A673 (cell line): ENCODE results near the gene CARD11. TPM values are rescaled to one million over a fixed set of nuclear protein-coding genes. Genes with fewer than 3 reads are reported as not detected.
"Not testable (repeated sequence)": the region's sequence is repeated elsewhere in the genome, so short reads cannot be mapped to it uniquely, and the experiment has no call there.

Source experiments
- BruUV-seq: library from RNA; stranded (reverse); fragments of 400-500 nt; replicated peaks from 2 replicates; lab custom pipeline; 2021; lab: Mats Ljungman, UMichigan
- CTCF ChIA-PET: fragments of 300-600 bp; sonication (Branson Sonifier 250); formaldehyde crosslinking; loops from one replicate; lab custom pipeline; 2022; ENCODE audit warnings: antibody characterized with exemption; lab: Charles Lee
- POLR2A ChIA-PET: fragments of 300-600 bp; sonication (Branson Sonifier 250); formaldehyde crosslinking; loops from one replicate; lab custom pipeline; 2022; ENCODE audit warnings: antibody characterized with exemption; ENCODE audit not compliant: low non-redundant PET; lab: Charles Lee
- DNase-seq: peaks from one replicate; pipeline ENCODE4 v3.0.0-alpha.2; 2015; ENCODE audit warnings: low spot score
- H3K27ac ChIP-seq: fragments of 200-600 bp; sonication (generic); 2 replicates; pipeline ENCODE4 v1.5.1; 2016; ENCODE audit warnings: mixed run types, low read depth, mild to moderate bottlenecking, mixed read lengths, antibody characterized with exemption, low read length; ENCODE audit not compliant: poor library complexity, severe bottlenecking
- H3K27me3 ChIP-seq: fragments of 200-600 bp; sonication (generic); replicated peaks from 2 replicates; pipeline ENCODE4 v1.6.1; 2017; ENCODE audit warnings: mixed run types, low read depth, mild to moderate bottlenecking, mixed read lengths, antibody characterized with exemption, low read length; ENCODE audit not compliant: insufficient read depth, poor library complexity
- H3K36me3 ChIP-seq: fragments of 200-600 bp; sonication (generic); 2 replicates; pipeline ENCODE4 v1.6.1; 2016; ENCODE audit warnings: mixed run types, mild to moderate bottlenecking, mixed read lengths, antibody characterized with exemption, low read length; ENCODE audit not compliant: insufficient read depth, poor library complexity, severe bottlenecking
- H3K4me1 ChIP-seq: fragments of 200-600 bp; sonication (generic); 2 replicates; pipeline ENCODE4 v1.6.1; 2017; ENCODE audit warnings: mixed run types, mild to moderate bottlenecking, mixed read lengths, antibody characterized with exemption, low read length; ENCODE audit not compliant: insufficient read depth, poor library complexity, severe bottlenecking
- H3K4me3 ChIP-seq: fragments of 200-600 bp; sonication (generic); 2 replicates; pipeline ENCODE4 v1.5.1; 2016; ENCODE audit warnings: low read depth, mixed run types, mild to moderate bottlenecking, mixed read lengths, low read length; ENCODE audit not compliant: poor library complexity, severe bottlenecking
- H3K9me3 ChIP-seq: fragments of 200-600 bp; sonication (generic); 2 replicates; pipeline ENCODE4 v1.6.1; 2016; ENCODE audit warnings: mixed run types, low read depth, mild to moderate bottlenecking, mixed read lengths, antibody characterized with exemption, low read length; ENCODE audit not compliant: poor library complexity, severe bottlenecking
- EZH2 ChIP-seq: fragments of 200-600 bp; sonication (generic); IDR thresholded peaks from 2 replicates; pipeline ENCODE4 v1.6.1; 2017; ENCODE audit warnings: borderline replicate concordance, low read depth, mild to moderate bottlenecking, mixed read lengths, antibody characterized with exemption, low read length; ENCODE audit not compliant: poor library complexity, severe bottlenecking
- intact Hi-C: fragments of 100-400 bp; cut with micrococcal nuclease; formaldehyde crosslinking; loops from one replicate; pipeline ENCODE4 v1.10.0; 2022; ENCODE audit not compliant: unreplicated experiment
- total RNA-seq: library from RNA; stranded (reverse); gene quantifications from 2 replicates; pipeline ENCODE4 v1.2.3, GENCODE V29; 2021
- TF ChIP-seq, protein P1 (sequence below): fragments of 300-800, 200-600 bp; sonication (generic); conservative IDR thresholded peaks from 2 replicates; pipeline ENCODE4 v1.5.1; 2017; ENCODE audit warnings: low read depth, mild to moderate bottlenecking, antibody characterized with exemption, low read length, moderate library complexity, mixed read lengths

The CARD11 gene
- total RNA-seq, 1 experiment from 2014 or later = 1.8 TPM

DNA sequence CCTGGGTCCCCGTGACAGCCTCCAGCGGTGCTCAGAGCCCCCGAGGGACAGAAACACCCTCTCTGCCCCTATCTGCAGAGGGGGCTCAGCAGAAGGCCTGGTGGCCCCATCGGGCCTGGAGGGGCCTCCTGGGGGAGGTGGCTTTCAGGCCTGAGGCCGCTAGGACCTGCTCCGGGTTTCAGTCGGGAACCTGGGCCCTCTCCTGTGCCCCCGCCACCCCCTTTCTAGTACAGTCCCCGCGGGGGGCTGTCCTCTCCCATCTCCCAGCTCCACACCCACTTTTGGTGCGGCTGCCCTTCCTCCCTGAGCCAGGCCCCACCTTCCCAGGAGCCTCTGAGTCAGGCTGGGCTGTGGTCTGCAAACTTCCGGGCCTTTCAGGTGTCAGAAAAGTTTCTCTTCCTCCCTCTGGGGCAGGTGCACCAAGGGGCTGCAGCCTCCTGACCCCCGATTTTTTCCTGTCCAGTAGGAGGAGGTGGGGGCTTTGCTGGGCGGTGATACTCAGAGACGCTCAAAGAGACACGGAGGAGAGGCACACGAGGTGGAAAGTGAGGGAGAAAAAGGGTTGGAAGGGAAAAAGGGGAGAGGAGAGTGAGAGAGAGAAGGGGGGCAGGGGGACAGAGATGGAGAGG is 692 bp downstream of the CARD11 start:
- no peaks in the 10 kb centered on the region for H3K36me3 ChIP-seq
- H3K4me1 ChIP-seq = no peaks in the 10 kb centered on the region
- no peak for TF ChIP-seq EZH2
- TF ChIP-seq, protein P1, sequence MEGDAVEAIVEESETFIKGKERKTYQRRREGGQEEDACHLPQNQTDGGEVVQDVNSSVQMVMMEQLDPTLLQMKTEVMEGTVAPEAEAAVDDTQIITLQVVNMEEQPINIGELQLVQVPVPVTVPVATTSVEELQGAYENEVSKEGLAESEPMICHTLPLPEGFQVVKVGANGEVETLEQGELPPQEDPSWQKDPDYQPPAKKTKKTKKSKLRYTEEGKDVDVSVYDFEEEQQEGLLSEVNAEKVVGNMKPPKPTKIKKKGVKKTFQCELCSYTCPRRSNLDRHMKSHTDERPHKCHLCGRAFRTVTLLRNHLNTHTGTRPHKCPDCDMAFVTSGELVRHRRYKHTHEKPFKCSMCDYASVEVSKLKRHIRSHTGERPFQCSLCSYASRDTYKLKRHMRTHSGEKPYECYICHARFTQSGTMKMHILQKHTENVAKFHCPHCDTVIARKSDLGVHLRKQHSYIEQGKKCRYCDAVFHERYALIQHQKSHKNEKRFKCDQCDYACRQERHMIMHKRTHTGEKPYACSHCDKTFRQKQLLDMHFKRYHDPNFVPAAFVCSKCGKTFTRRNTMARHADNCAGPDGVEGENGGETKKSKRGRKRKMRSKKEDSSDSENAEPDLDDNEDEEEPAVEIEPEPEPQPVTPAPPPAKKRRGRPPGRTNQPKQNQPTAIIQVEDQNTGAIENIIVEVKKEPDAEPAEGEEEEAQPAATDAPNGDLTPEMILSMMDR = no peak
- intact Hi-C loops = no loop called here
- no peak for DNase-seq
- peak overlapping the region; percentile 19 for H3K4me3 ChIP-seq
- H3K9me3 ChIP-seq = no peaks in the 10 kb centered on the region
- ChIA-PET POLR2A (no interaction called here), CTCF (no interaction called here)
- no peak overlapping the region for H3K27ac ChIP-seq
- no TSS peak for BruUV-seq
- no peaks in the 10 kb centered on the region for H3K27me3 ChIP-seq

DNA sequence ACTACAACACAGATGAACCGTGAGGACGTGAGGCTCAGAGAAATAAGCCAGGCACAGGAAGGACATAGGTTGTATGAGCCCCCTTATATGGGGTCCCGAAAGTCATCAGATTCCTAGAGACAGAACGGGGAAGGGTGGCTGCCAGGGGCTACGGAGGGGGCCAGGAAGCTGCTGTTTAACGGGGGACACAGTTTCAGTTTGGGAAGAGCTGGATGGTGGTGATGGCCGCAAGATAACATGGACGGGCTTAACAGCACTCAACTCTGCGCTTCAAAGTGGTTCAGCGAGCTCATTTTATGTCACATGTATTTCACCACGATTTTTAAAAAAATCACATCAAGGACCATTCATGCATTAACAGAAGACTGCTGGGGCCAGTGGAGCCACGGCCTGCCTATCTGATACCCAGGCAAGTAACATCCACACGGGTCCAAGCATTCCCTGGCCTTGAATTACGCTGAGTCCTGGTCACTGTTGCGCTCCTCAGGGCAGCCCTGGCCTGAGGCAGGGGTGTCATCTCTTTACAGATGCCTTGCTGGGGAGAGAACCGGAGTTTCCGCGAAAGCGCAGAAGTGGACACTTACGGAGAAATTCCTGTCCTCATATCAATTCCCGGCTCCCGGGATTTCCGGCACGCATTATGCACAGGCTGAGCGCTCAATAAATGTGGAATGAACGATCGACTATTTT is 1.5 kb downstream of the CARD11 start:
- ChIA-PET CTCF (no interaction called here), POLR2A (no interaction called here)
- no TSS peak for BruUV-seq
- no peaks in the 10 kb centered on the region for H3K9me3 ChIP-seq
- H3K4me3 ChIP-seq = no peak overlapping the region
- H3K4me1 ChIP-seq = no peaks in the 10 kb centered on the region
- H3K36me3 ChIP-seq = no peaks in the 10 kb centered on the region
- no peak for DNase-seq
- no peaks in the 10 kb centered on the region for H3K27me3 ChIP-seq
- TF ChIP-seq EZH2 = no peak
- TF ChIP-seq, protein P1 = no peak
- intact Hi-C loops = no loop called here
- H3K27ac ChIP-seq = no peak overlapping the region

DNA sequence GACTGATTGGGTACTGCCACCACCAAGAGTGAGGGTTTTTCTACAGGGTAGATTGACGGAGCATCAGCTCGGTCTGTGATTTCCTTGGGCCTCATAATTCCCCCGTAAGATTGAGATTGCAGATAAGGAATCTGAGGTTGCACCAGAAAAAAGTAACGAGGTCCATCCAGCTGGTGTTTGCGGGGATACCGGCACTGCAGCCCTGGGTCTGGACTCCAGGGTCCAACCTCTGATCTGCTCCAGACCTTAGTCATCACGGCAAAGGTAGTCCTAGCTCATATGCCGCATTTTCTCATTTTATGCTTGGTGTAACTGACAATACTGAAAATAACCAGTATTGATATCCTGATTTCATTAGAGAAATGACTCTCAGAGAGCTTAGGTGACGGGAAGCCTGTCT is 3.9 kb downstream of the CARD11 start:
- ChIA-PET POLR2A (no interaction called here), CTCF (no interaction called here)
- no peak for TF ChIP-seq EZH2
- TF ChIP-seq, protein P1 = no peak
- no peak overlapping the region for H3K4me3 ChIP-seq
- H3K4me1 ChIP-seq = no peaks in the 10 kb centered on the region
- no peaks in the 10 kb centered on the region for H3K9me3 ChIP-seq
- no peaks in the 10 kb centered on the region for H3K36me3 ChIP-seq
- intact Hi-C loops = no loop called here
- no peaks in the 10 kb centered on the region for H3K27me3 ChIP-seq
- H3K27ac ChIP-seq = no peak overlapping the region
- no TSS peak for BruUV-seq
- DNase-seq = no peak

DNA sequence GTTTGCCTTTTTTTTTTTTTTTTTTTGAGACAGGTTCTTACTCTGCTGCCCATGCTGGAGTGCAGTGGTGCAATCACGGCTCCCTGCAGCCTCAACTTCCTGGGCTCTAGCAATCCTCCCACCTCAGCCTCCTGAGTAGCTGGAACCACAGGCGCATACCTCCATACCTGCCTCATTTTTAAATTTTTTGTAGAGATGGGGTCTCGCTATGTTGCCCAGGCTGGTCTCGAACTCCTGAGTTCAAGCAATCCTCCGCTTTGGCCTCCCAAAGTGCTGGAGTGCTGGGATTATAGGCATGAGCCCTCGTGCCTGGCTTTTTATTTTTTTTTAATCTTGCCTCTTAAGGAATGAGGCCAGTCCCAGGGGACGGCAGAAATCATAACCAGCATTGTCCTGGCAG is 5.7 kb downstream of the CARD11 start:
- BruUV-seq, DNase-seq, H3K27me3 ChIP-seq, H3K4me3 ChIP-seq, POLR2A ChIA-PET, H3K27ac ChIP-seq, intact Hi-C loops, CTCF ChIA-PET, H3K9me3 ChIP-seq, H3K4me1 ChIP-seq, H3K36me3 ChIP-seq: not testable (repeated sequence)
